K562 (cell line): ENCODE results near the gene EFNA1. TPM values are rescaled to one million over a fixed set of nuclear protein-coding genes. Genes with fewer than 3 reads are reported as not detected.
A peak's percentile ranks its signal among the peaks of the same experiment; 100 is the strongest.

Source experiments
- ATAC-seq: fragments of 200-7000 bp; cut with Tn5 transposase; 3 replicates; pipeline ENCODE4 v1.9.1; 2020; ENCODE audit warnings: moderate library complexity
- BruUV-seq: library from RNA; stranded (reverse); fragments of 400-500 nt; replicated peaks from 2 replicates; lab custom pipeline; 2021; lab: Mats Ljungman, UMichigan
- CTCF ChIA-PET: fragments of 300-600 bp; formaldehyde crosslinking; extraction: SDS; loops from one replicate; lab custom pipeline; 2021; ENCODE audit warnings: low intra/inter-chr PET ratio; lab: Yijun Ruan, JAX
- POLR2A ChIA-PET: fragments of 300-600, 350-650 bp; sonication (Branson Sonifier 250); formaldehyde crosslinking; extraction: SDS; loops from one replicate; lab custom pipeline; 2021; ENCODE audit warnings: antibody characterized with exemption, inconsistent platforms; lab: Yijun Ruan, JAX
- DNase-seq, 4 experiments: peaks; one replicate each; pipeline versions ENCODE4 v3.0.0 to v3.0.0-alpha.2; 2011 to 2018; ENCODE audit warnings: low spot score in 3 of 4, mixed read lengths in 3 of 4; ENCODE audit errors: extremely low read depth in 1 of 4
- FAIRE-seq: peaks from 2 replicates; lab custom pipeline; 2011; peaks lifted over from hg19 to GRCh38; lab: Jason Lieb, UNC
- H2AFZ ChIP-seq: 2 replicates; pipeline ENCODE4 v1.6.0; 2011; ENCODE audit warnings: low read depth, low read length, control low read depth, inconsistent platforms
- H3K27ac ChIP-seq: fragments of 200-600 bp; 3 replicates; pipeline ENCODE4 v1.8.0; 2011; ENCODE audit warnings: low read depth, mild to moderate bottlenecking, control low read depth, inconsistent platforms, low read length, moderate library complexity, mixed read lengths; ENCODE audit errors: extremely low read depth
- H3K27me3 ChIP-seq, 2 experiments: fragments of 300-600 bp in 1 of 2; 2 replicates in 1 of 2; 3 replicates in 1 of 2; pipeline versions ENCODE4 v1.6.0 to v1.8.0; 2011; ENCODE audit warnings: inconsistent platforms in 2 of 2, low read length in 2 of 2, mild to moderate bottlenecking in 1 of 2, mixed read lengths in 1 of 2, moderate library complexity in 1 of 2; ENCODE audit not compliant: control insufficient read depth in 2 of 2, insufficient read depth in 2 of 2
- H3K36me3 ChIP-seq: fragments of 300-600 bp; 3 replicates; pipeline ENCODE4 v1.8.0; 2011; ENCODE audit warnings: mild to moderate bottlenecking, low read length, inconsistent platforms; ENCODE audit not compliant: control insufficient read depth, insufficient read depth
- H3K4me1 ChIP-seq, 2 experiments: fragments of 200-600 bp in 1 of 2; replicated peaks in 1 of 2; 2 replicates in 1 of 2; 3 replicates in 1 of 2; pipeline versions ENCODE4 v1.5.1 to v1.8.0; 2011; ENCODE audit warnings: inconsistent platforms in 2 of 2, low read length in 2 of 2, mild to moderate bottlenecking in 1 of 2, mixed read lengths in 1 of 2, moderate library complexity in 1 of 2; ENCODE audit not compliant: control insufficient read depth in 2 of 2, insufficient read depth in 2 of 2
- H3K4me2 ChIP-seq: 2 replicates; pipeline ENCODE4 v1.6.1; 2011; ENCODE audit warnings: low read length, control low read depth, inconsistent platforms, mixed read lengths; ENCODE audit not compliant: insufficient read depth
- H3K4me3 ChIP-seq: fragments of 200-600 bp; sonication (generic), shearing (Covaris generic); 2 replicates; pipeline ENCODE4 v1.5.1; 2016; ENCODE audit warnings: control low read depth, inconsistent platforms
- H3K79me2 ChIP-seq: fragments of 200-600 bp; 3 replicates; pipeline ENCODE4 v1.8.0; 2011; ENCODE audit warnings: low read length, inconsistent platforms; ENCODE audit not compliant: control insufficient read depth, insufficient read depth
- H3K9ac ChIP-seq, 2 experiments: 2 replicates each; pipeline versions ENCODE4 v1.6.0 to v1.6.1; 2011; ENCODE audit warnings: low read depth in 2 of 2, low read length in 2 of 2, control low read depth in 1 of 2, inconsistent platforms in 1 of 2, mild to moderate bottlenecking in 1 of 2, mixed read lengths in 1 of 2; ENCODE audit not compliant: insufficient read depth in 1 of 2
- H3K9me1 ChIP-seq: one replicate; pipeline ENCODE4 v1.6.0; 2011; ENCODE audit warnings: inconsistent platforms, mild to moderate bottlenecking, low read length, moderate library complexity; ENCODE audit not compliant: control insufficient read depth, insufficient read depth
- H3K9me3 ChIP-seq: replicated peaks from 2 replicates; pipeline ENCODE4 v1.5.1; 2011; ENCODE audit warnings: low read depth, low read length, inconsistent platforms; ENCODE audit not compliant: control insufficient read depth, insufficient read depth
- H4K20me1 ChIP-seq: replicated peaks from 2 replicates; pipeline ENCODE4 v1.6.1; 2011; ENCODE audit warnings: low read length, inconsistent platforms, mixed read lengths; ENCODE audit not compliant: control insufficient read depth, insufficient read depth
- CBX1 ChIP-seq: sonication (generic); IDR thresholded peaks from 2 replicates; pipeline ENCODE4 v1.6.1; 2016; ENCODE audit warnings: antibody characterized with exemption, low read depth, mild to moderate bottlenecking
- EGR1 ChIP-seq: fragments of 450-650 bp; conservative IDR thresholded peaks from 2 replicates; pipeline ENCODE4 v1.6.1; 2017; ENCODE audit warnings: mild to moderate bottlenecking
- NCOA1 ChIP-seq: fragments of 450-650 bp; IDR thresholded peaks from 2 replicates; pipeline ENCODE4 v1.6.1; 2016; ENCODE audit warnings: low read depth
- POLR3G ChIP-seq: IDR thresholded peaks from 2 replicates; pipeline ENCODE4 v1.6.1; 2011; ENCODE audit not compliant: insufficient read length, insufficient replicate concordance; ENCODE audit errors: extremely low read depth
- XRCC4 ChIP-seq: IDR thresholded peaks from one replicate; pipeline ENCODE4 v1.6.1; 2011; ENCODE audit not compliant: insufficient read depth, insufficient read length; ENCODE audit errors: extremely low read depth
- ZKSCAN1 ChIP-seq: fragments of 150-350 bp; IDR thresholded peaks from 2 replicates; pipeline ENCODE4 v1.6.1; 2016; ENCODE audit warnings: low read depth, low read length
- ZNF717 ChIP-seq: fragments of 250-450 bp; sonication (Bioruptor Pico); IDR thresholded peaks from 2 replicates; pipeline ENCODE4 v1.5.0; 2021
- WGBS: fragments of 100-300 bp; shearing (Covaris generic); methylation state at CpG from one replicate; pipeline ENCODE4 v1.1.6; 2016; ENCODE audit warnings: low coverage, mixed read lengths; ENCODE audit not compliant: insufficient coverage; ENCODE audit errors: missing lambda C conversion rate; 5-methylcytosine and 5-hydroxymethylcytosine counted together
- in situ Hi-C: fragments of 300-500 bp; cut with MboI; formaldehyde crosslinking; loops from 4 replicates; pipeline ENCODE4 v1.15.0; 2018; ENCODE audit warnings: inconsistent platforms, mixed read lengths
- intact Hi-C: fragments of 100-400 bp; cut with micrococcal nuclease; formaldehyde crosslinking; loops from 2 replicates; pipeline ENCODE4 v1.14.2; 2022
- polyA plus RNA-seq, 8 experiments: library from polyadenylated mRNA; depleted of rRNA in 4 of 8; stranded (reverse) in 5 of 8; unstranded in 3 of 8; fragments of >200 nt; fragmentation: Nextera tagmentation in 2 of 8; fragmentation: Illumina TruSeq in 1 of 8; extraction: Ambion mirVana in 2 of 8; extraction: Trizol in 1 of 8; gene quantifications; 2 replicates each; pipeline versions ENCODE4 v1.2.1 to v1.2.3, GENCODE V29; 2011 to 2014; ENCODE audit warnings: inconsistent platforms in 1 of 8, missing spikeins in 1 of 8
- total RNA-seq, 7 experiments: library from RNA; depleted of rRNA in 6 of 7; stranded (reverse); fragments of >200 nt in 6 of 7; fragmentation: Illumina TruSeq in 2 of 7; extraction: Trizol in 2 of 7; gene quantifications; 2 replicates each; pipeline versions ENCODE4 v1.2.1 to v1.2.3, GENCODE V29; 2011 to 2021; ENCODE audit warnings: low replicate concordance in 1 of 7
- TF ChIP-seq, protein P1 (sequence below): sonication (generic); formaldehyde crosslinking; IDR thresholded peaks from 2 replicates; pipeline ENCODE4 v1.8.0; 2022; ENCODE audit warnings: missing genetic modification reagents, mild to moderate bottlenecking, moderate library complexity, borderline replicate concordance

Gene EFNA1
- total and polyA plus RNA-seq, 9 of the 15 experiments (the other 6 are each of a cell fraction or from before 2014, with no cell fraction given): 2.1 to 9.3 (median 3.0) TPM

DNA sequence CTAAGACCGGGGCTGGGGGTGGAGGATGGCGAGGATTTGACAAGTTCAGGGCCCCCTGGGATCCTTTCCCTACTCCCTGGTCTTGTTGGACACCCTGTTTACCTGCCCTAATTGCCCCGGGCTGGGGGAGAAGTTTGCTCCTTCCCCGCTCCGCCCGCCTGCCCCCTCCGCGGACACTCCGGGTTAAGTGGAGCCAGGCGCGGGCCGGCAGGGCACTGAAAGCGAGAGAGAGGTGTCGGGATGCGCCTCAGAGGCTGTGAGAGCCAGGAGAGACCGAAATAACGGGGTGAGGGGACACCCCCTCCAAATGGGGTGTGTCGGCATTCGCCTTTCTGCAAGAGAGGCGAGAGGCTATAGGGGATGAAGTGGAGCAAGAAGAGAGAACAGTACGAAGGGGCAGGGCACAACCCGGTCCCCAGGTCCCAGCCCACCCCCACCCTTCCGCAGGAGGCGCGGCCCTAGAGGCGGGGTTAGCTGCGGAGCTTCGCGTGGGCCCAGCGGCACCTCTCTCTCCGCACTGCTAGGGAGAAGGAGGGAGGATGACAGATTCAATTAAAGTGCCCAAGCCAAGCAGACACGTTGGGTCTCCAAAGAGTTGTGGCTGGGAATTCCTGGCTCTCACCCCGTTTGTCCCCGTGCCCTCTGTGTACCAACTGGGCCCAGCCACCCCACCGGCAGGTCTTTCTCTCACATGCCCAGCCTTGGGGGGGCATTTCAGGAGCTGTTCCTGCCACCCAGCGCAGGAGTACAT, 45.2 kb upstream of the EFNA1 start:
- CTCF ChIA-PET: interaction anchor here (9.0 kb wide), 1 partner anchor 20 kb away, joined by 153 read pairs; the partner anchor contains the start of gene EFNA4
- peaks cover 6% of the 10 kb centered on the region for H3K9me1 ChIP-seq
- H3K4me3 ChIP-seq: no peak overlapping the region
- peaks cover 7% of the 10 kb centered on the region; the same call in 1 of the 3 replicates for H3K36me3 ChIP-seq
- no peak overlapping the region for H3K27ac ChIP-seq
- no peak overlapping the region for H3K4me2 ChIP-seq
- intact Hi-C loops (loop anchor here (5.0 kb wide), 2 partner anchors 35 to 120 kb away; partner anchors contain the start of gene PYGO2), in situ Hi-C loops (no loop called here)
- H3K4me1 ChIP-seq: peaks cover 40 to 85% of the 10 kb centered on the region in 2 experiments
- H3K27me3 ChIP-seq: peaks cover 3 to 8% of the 10 kb centered on the region in 2 experiments; a peak in 2 of 5 replicates
- FAIRE-seq (no peak), DNase-seq (peak in 1 of 4 experiments; percentile 31), ATAC-seq (no peak)
- WGBS: 25% methylated on average over 28 of the region's 36 CpGs
- POLR2A ChIA-PET: no interaction called here
- no peaks in the 10 kb centered on the region for H3K9me3 ChIP-seq
- H3K9ac ChIP-seq: no peak overlapping the region
- H2AFZ ChIP-seq: no peak overlapping the region
- H3K79me2 ChIP-seq: peaks cover 7% of the 10 kb centered on the region; the same call in 2 of the 3 replicates
- peaks cover 26% of the 10 kb centered on the region for H4K20me1 ChIP-seq
- BruUV-seq: no TSS peak
- TF ChIP-seq CBX1 (no peak), EGR1 (peak; percentile 37)

DNA sequence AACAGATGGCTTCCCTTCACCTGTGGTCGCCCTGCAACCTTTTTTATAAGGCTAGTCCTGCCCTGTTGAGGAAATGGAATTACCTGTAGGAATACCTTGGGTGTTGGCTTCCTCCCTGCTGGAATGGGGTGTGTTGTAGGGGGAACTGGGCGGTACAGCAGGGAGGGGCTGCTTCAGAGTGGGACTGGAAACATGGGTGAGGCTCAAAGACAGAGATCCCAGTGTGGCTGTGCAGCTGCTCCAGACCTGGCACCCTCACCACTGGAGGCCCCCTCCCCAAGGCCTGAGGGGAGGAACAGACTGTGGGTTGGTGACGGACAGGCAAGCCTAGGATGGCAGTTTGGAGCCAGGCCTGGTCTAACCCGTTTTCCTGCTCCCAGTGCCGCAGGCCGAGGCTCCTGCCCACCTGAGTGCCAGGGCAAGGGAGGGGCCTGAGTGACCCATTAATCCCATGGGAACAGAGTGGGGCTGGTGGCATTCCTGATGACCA, 44.6 kb upstream of the EFNA1 start:
- in situ Hi-C loops: no loop called here
- DNase-seq: no peak
- BruUV-seq: no TSS peak
- no peak for TF ChIP-seq POLR3G
- no peak for TF ChIP-seq XRCC4
- TF ChIP-seq ZKSCAN1: no peak
- TF ChIP-seq, protein P1, sequence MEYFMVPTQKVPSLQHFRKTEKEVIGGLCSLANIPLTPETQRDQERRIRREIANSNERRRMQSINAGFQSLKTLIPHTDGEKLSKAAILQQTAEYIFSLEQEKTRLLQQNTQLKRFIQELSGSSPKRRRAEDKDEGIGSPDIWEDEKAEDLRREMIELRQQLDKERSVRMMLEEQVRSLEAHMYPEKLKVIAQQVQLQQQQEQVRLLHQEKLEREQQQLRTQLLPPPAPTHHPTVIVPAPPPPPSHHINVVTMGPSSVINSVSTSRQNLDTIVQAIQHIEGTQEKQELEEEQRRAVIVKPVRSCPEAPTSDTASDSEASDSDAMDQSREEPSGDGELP (CRISPR knock-in tag): no peak
- no peak for TF ChIP-seq NCOA1
- no peak for TF ChIP-seq ZNF717 (CRISPR knock-in tag)
- Histone ChIP-seq H2AFZ (no peak overlapping the region), H3K9me1 (peaks cover 4% of the 10 kb centered on the region), H3K27me3 (peaks cover 3 to 8% of the 10 kb centered on the region in 2 experiments; a peak in 2 of 5 replicates), H3K4me1 (peaks cover 34 to 79% of the 10 kb centered on the region in 2 experiments), H3K9me3 (no peaks in the 10 kb centered on the region), H3K9ac (no peak overlapping the region), H3K79me2 (peaks cover 7% of the 10 kb centered on the region; the same call in 2 of the 3 replicates), H3K4me2 (no peak overlapping the region), H4K20me1 (peaks cover 26% of the 10 kb centered on the region), H3K4me3 (no peak overlapping the region), H3K36me3 (peaks cover 7% of the 10 kb centered on the region; the same call in 1 of the 3 replicates), H3K27ac (no peak overlapping the region)
- intact Hi-C loops: loop anchor here (5.0 kb wide), 2 partner anchors 36 to 121 kb away; partner anchors contain the start of gene PYGO2
- WGBS: 48% methylated on average over 3 of the region's 6 CpGs
- ATAC-seq: no peak
- ChIA-PET CTCF (interaction anchor here (9.0 kb wide), 1 partner anchor 20 kb away, joined by 153 read pairs; the partner anchor contains the start of gene EFNA4), POLR2A (no interaction called here)
- no peak for FAIRE-seq
